HepG2 (cell line): ENCODE data around the gene TBC1D19. TPM values are rescaled to one million over a fixed set of nuclear protein-coding genes. Genes with fewer than 3 reads are reported as not detected.

Source experiments
- CREB1 ChIP-seq, 2 experiments: fragments of 450-650 bp in 1 of 2; IDR thresholded peaks; 2 replicates each; pipeline ENCODE4 v1.6.1; 2016 to 2017; ENCODE audit warnings: control low read depth in 1 of 2, mild to moderate bottlenecking in 1 of 2, missing compliant biosample characterization in 1 of 2, missing genetic modification characterization in 1 of 2
- EED ChIP-seq: sonication (generic); formaldehyde crosslinking; IDR thresholded peaks from 2 replicates; pipeline ENCODE4 v1.5.0; 2020; ENCODE audit warnings: mild to moderate bottlenecking, missing genetic modification reagents
- FOXA3 ChIP-seq: IDR thresholded peaks from 2 replicates; pipeline ENCODE4 v1.6.1; 2016; ENCODE audit warnings: missing genetic modification reagents, missing compliant biosample characterization
- GFI1 ChIP-seq: sonication (generic); formaldehyde crosslinking; IDR thresholded peaks from 2 replicates; pipeline ENCODE4 v1.5.0; 2020; ENCODE audit warnings: missing genetic modification reagents, mild to moderate bottlenecking, borderline replicate concordance
- HNF4G ChIP-seq, 2 experiments: sonication (generic) in 1 of 2; formaldehyde crosslinking in 1 of 2; IDR thresholded peaks; 2 replicates each; pipeline versions ENCODE4 v1.4.0 to v1.6.1; 2011 to 2020; ENCODE audit warnings: borderline replicate concordance in 2 of 2, low read depth in 2 of 2, mild to moderate bottlenecking in 2 of 2, low read length in 1 of 2, missing genetic modification reagents in 1 of 2, moderate library complexity in 1 of 2
- KLF11 ChIP-seq: IDR thresholded peaks from 2 replicates; pipeline ENCODE4 v1.6.1; 2016; ENCODE audit warnings: missing compliant biosample characterization
- MED1 ChIP-seq: sonication (generic); formaldehyde crosslinking; IDR thresholded peaks from 2 replicates; pipeline ENCODE4 v1.4.0; 2020; ENCODE audit warnings: missing genetic modification reagents
- PHF21A ChIP-seq: sonication (generic); formaldehyde crosslinking; IDR thresholded peaks from 2 replicates; pipeline ENCODE4 v1.5.0; 2020; ENCODE audit warnings: mild to moderate bottlenecking, missing genetic modification reagents
- PHF5A ChIP-seq: IDR thresholded peaks from one replicate; pipeline ENCODE4 v1.6.1; 2018; ENCODE audit warnings: low read depth, missing genetic modification reagents; ENCODE audit not compliant: unreplicated experiment
- REL ChIP-seq: sonication (generic); formaldehyde crosslinking; conservative IDR thresholded peaks from 2 replicates; pipeline ENCODE4 v1.8.0; 2022; ENCODE audit warnings: mild to moderate bottlenecking, missing genetic modification reagents, moderate library complexity
- SNAI1 ChIP-seq: sonication (generic); formaldehyde crosslinking; IDR thresholded peaks from 2 replicates; pipeline ENCODE4 v1.5.0; 2020; ENCODE audit warnings: mild to moderate bottlenecking, missing genetic modification reagents, borderline replicate concordance
- SP140L ChIP-seq: sonication (generic); formaldehyde crosslinking; IDR thresholded peaks from 2 replicates; pipeline ENCODE4 v1.4.0; 2020; ENCODE audit warnings: missing genetic modification reagents, borderline replicate concordance
- TCF7L2 ChIP-seq: IDR thresholded peaks from 2 replicates; pipeline ENCODE4 v1.6.1; 2011; ENCODE audit warnings: mild to moderate bottlenecking, low read depth, low read length, moderate library complexity
- YEATS2 ChIP-seq: sonication (generic); formaldehyde crosslinking; IDR thresholded peaks from 2 replicates; pipeline ENCODE4 v1.4.0; 2020; ENCODE audit warnings: missing genetic modification reagents, borderline replicate concordance
- ZBTB7A ChIP-seq: sonication (generic); formaldehyde crosslinking; IDR thresholded peaks from 2 replicates; pipeline ENCODE4 v1.8.0; 2022; ENCODE audit warnings: mild to moderate bottlenecking, missing genetic modification reagents
- ZNF121 ChIP-seq: sonication (generic); formaldehyde crosslinking; IDR thresholded peaks from 2 replicates; pipeline ENCODE4 v1.5.0; 2020; ENCODE audit warnings: mild to moderate bottlenecking, missing genetic modification reagents
- ZNF180 ChIP-seq: sonication (generic); formaldehyde crosslinking; IDR thresholded peaks from 2 replicates; pipeline ENCODE4 v1.4.0; 2020; ENCODE audit warnings: low read depth, missing genetic modification reagents, borderline replicate concordance
- ZNF333 ChIP-seq: sonication (generic); formaldehyde crosslinking; IDR thresholded peaks from 2 replicates; pipeline ENCODE4 v1.4.0; 2020; ENCODE audit warnings: mild to moderate bottlenecking, missing genetic modification reagents, borderline replicate concordance
- ZNF33B ChIP-seq: sonication (generic); formaldehyde crosslinking; IDR thresholded peaks from 2 replicates; pipeline ENCODE4 v1.5.1; 2020; ENCODE audit warnings: mild to moderate bottlenecking, missing genetic modification reagents
- ZNF564 ChIP-seq: sonication (generic); formaldehyde crosslinking; IDR thresholded peaks from 2 replicates; pipeline ENCODE4 v1.8.1; 2023; ENCODE audit warnings: mild to moderate bottlenecking, missing genetic modification reagents
- ZNF569 ChIP-seq: sonication (generic); formaldehyde crosslinking; IDR thresholded peaks from 2 replicates; pipeline ENCODE4 v1.5.0; 2020; ENCODE audit warnings: mild to moderate bottlenecking, missing genetic modification reagents, moderate library complexity, borderline replicate concordance
- ZNF780A ChIP-seq: sonication (generic); formaldehyde crosslinking; IDR thresholded peaks from 2 replicates; pipeline ENCODE4 v1.8.0; 2022; ENCODE audit warnings: mild to moderate bottlenecking, missing genetic modification reagents, moderate library complexity
- ZNF83 ChIP-seq: sonication (generic); formaldehyde crosslinking; IDR thresholded peaks from 2 replicates; pipeline ENCODE4 v1.4.0; 2020; ENCODE audit warnings: missing genetic modification reagents, mild to moderate bottlenecking, borderline replicate concordance
- polyA plus RNA-seq, 8 experiments: library from polyadenylated mRNA; depleted of rRNA in 3 of 8; stranded (reverse) in 7 of 8; unstranded in 1 of 8; fragments of >200 nt; fragmentation: Illumina TruSeq in 4 of 8; extraction: Trizol in 4 of 8; gene quantifications; 2 replicates each; pipeline versions ENCODE4 v1.2.1 to v1.2.3, GENCODE V29; 2011 to 2016; ENCODE audit warnings: low read depth in 4 of 8, missing spikeins in 1 of 8, mixed read lengths in 1 of 8; ENCODE audit not compliant: insufficient read depth in 1 of 8
- total RNA-seq, 5 experiments: library from RNA; depleted of rRNA; stranded (reverse); fragments of >200 nt; fragmentation: Illumina TruSeq; extraction: Trizol; gene quantifications; 2 replicates each; pipeline ENCODE4 v1.2.3, GENCODE V29; 2016; ENCODE audit warnings: low read depth in 1 of 5
- TF ChIP-seq, protein P1 (sequence below): sonication (generic); formaldehyde crosslinking; IDR thresholded peaks from 2 replicates; pipeline ENCODE4 v1.5.0; 2020; ENCODE audit warnings: mild to moderate bottlenecking, missing genetic modification reagents
- TF ChIP-seq, protein P2 (sequence below): sonication (generic); formaldehyde crosslinking; IDR thresholded peaks from 2 replicates; pipeline ENCODE4 v1.4.0; 2020; ENCODE audit warnings: missing genetic modification reagents, borderline replicate concordance

The TBC1D19 gene
- total and polyA plus RNA-seq, 2 of the 13 experiments (the other 11 are each of a cell fraction or from before 2014, with no cell fraction given), result 1.6 to 3.5 TPM

GRCh38 chr4:26583865-26584652 is at the start of gene TBC1D19 (continued):
- TF ChIP-seq PHF5A (CRISPR knock-in tag), result peak; percentile 86
- no peak for TF ChIP-seq SP140L
- peak; percentile 53; the same call in 1 of the 2 replicates for TF ChIP-seq ZNF121 (CRISPR knock-in tag)
- TF ChIP-seq, protein P1, sequence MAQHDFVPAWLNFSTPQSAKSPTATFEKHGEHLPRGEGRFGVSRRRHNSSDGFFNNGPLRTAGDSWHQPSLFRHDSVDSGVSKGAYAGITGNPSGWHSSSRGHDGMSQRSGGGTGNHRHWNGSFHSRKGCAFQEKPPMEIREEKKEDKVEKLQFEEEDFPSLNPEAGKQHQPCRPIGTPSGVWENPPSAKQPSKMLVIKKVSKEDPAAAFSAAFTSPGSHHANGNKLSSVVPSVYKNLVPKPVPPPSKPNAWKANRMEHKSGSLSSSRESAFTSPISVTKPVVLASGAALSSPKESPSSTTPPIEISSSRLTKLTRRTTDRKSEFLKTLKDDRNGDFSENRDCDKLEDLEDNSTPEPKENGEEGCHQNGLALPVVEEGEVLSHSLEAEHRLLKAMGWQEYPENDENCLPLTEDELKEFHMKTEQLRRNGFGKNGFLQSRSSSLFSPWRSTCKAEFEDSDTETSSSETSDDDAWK (CRISPR knock-in tag), result no peak
- TF ChIP-seq, protein P2, sequence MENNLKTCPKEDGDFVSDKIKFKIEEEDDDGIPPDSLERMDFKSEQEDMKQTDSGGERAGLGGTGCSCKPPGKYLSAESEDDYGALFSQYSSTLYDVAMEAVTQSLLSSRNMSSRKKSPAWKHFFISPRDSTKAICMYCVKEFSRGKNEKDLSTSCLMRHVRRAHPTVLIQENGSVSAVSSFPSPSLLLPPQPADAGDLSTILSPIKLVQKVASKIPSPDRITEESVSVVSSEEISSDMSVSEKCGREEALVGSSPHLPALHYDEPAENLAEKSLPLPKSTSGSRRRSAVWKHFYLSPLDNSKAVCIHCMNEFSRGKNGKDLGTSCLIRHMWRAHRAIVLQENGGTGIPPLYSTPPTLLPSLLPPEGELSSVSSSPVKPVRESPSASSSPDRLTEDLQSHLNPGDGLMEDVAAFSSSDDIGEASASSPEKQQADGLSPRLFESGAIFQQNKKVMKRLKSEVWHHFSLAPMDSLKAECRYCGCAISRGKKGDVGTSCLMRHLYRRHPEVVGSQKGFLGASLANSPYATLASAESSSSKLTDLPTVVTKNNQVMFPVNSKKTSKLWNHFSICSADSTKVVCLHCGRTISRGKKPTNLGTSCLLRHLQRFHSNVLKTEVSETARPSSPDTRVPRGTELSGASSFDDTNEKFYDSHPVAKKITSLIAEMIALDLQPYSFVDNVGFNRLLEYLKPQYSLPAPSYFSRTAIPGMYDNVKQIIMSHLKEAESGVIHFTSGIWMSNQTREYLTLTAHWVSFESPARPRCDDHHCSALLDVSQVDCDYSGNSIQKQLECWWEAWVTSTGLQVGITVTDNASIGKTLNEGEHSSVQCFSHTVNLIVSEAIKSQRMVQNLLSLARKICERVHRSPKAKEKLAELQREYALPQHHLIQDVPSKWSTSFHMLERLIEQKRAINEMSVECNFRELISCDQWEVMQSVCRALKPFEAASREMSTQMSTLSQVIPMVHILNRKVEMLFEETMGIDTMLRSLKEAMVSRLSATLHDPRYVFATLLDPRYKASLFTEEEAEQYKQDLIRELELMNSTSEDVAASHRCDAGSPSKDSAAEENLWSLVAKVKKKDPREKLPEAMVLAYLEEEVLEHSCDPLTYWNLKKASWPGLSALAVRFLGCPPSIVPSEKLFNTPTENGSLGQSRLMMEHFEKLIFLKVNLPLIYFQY (CRISPR knock-in tag), result peak; percentile 55; the same call in 1 of the 2 replicates
- TF ChIP-seq REL (CRISPR knock-in tag), result no peak
- TF ChIP-seq ZNF569 (CRISPR knock-in tag), result peak; percentile 61; the same call in 1 of the 2 replicates
- no peak for TF ChIP-seq CREB1 (IDR thresholded peaks at IDR 0.05)
- TF ChIP-seq CREB1 (CRISPR knock-in tag; IDR thresholded peaks at IDR 0.05), result peak; percentile 72
- peak; percentile 68 for TF ChIP-seq MED1 (CRISPR knock-in tag)
- no peak for TF ChIP-seq TCF7L2
- TF ChIP-seq HNF4G (IDR thresholded peaks at IDR 0.05; ENCODE audit: borderline replicate concordance, low read depth, low read length), result peak; percentile 41; the same call in 1 of the 2 replicates
- TF ChIP-seq HNF4G (CRISPR knock-in tag; IDR thresholded peaks at IDR 0.05; ENCODE audit: borderline replicate concordance, low read depth), result peak; percentile 54; the same call in 1 of the 2 replicates
- TF ChIP-seq ZNF333, result no peak
- no peak for TF ChIP-seq ZNF780A (CRISPR knock-in tag)
- TF ChIP-seq ZNF33B (CRISPR knock-in tag), result peak; percentile 60; the same call in 1 of the 2 replicates
- TF ChIP-seq GFI1 (CRISPR knock-in tag), result peak; percentile 76
- TF ChIP-seq ZNF564, result peak; percentile 84
- peak; percentile 92 for TF ChIP-seq PHF21A (CRISPR knock-in tag)
- peak; percentile 55; the same call in 1 of the 2 replicates for TF ChIP-seq EED (CRISPR knock-in tag)
- TF ChIP-seq ZNF180 (CRISPR knock-in tag), result no peak
- peak; percentile 71 for TF ChIP-seq FOXA3 (CRISPR knock-in tag)
- TF ChIP-seq KLF11, result 0 out of 2 replicates have a peak, but pooled peaks have one; percentile 45
- TF ChIP-seq SNAI1 (CRISPR knock-in tag), result no peak
- peak; percentile 90 for TF ChIP-seq YEATS2 (CRISPR knock-in tag)
- no peak for TF ChIP-seq ZNF83
- TF ChIP-seq ZBTB7A (CRISPR knock-in tag), result peak; percentile 75
